Activated T-cell treated with anti-CD3 and anti-CD28 coated beads, Interleukin-2, amount 50 U/mL, for 1 hour (primary cell): Measurements from ENCODE around the gene GTF2E1.

ENCODE experiments used
- DNase-seq: peaks from one replicate; pipeline ENCODE4 v3.0.0-alpha.2; 2020

Gene GTF2E1

DNA sequence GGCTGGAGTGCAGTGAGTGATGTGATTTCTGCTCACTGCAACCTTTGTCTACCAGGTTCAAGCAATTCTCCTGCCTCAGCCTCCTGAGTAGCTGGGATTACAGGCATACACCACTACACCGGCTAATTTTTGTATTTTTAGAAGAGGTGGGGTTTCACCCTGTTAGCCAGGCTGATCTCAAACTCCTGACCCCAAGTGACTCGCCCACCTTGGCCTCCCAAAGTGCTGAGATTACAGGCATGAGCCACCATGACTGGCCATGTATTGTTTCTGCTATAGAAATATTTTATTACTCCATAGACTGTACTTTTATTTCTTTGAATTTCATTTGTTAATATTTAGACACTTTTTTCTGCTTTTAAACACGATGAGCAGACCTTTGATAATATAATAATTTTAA is 60.4 kb downstream of the GTF2E1 start:
- no peak for DNase-seq

DNA sequence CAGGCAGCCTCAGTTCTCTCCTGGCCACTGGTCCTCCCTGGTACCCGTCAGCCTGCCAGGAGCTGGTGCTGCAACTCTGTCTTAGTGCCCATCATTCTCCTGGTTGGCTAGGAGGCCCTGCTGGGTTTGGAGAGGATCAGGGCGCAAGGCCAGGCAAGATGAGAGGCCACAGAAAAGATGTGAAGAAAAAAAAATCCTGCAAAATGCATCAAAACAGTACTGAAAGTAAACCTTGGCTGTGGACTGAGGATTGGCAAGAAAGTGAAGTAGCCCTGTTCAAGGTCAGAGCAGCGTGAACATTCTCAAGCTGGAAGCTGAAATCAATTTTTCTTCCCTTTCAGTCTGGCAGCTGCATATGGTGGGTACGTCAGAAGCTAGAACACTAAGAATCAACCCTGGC is 74.2 kb downstream of the GTF2E1 start:
- no peak for DNase-seq

DNA sequence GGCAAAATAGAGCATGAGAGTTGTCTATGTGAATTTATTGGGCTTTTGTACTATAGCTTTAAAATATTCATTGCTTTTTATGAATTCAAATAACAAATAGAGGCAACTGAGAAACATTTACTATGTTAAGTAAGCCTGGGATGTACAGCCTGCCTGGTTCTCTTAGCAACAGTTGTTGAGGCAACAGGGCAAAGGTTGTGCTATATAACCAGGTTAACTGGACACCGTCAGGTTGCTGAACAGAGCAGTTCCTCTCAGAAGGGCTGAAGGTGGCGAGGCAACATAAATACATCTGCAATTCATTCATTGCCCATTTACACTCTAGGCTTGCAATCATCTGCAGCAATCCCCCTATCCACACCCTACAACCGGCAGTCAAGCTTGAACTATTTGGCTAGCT is 78.2 kb downstream of the GTF2E1 start:
- DNase-seq = no peak

DNA sequence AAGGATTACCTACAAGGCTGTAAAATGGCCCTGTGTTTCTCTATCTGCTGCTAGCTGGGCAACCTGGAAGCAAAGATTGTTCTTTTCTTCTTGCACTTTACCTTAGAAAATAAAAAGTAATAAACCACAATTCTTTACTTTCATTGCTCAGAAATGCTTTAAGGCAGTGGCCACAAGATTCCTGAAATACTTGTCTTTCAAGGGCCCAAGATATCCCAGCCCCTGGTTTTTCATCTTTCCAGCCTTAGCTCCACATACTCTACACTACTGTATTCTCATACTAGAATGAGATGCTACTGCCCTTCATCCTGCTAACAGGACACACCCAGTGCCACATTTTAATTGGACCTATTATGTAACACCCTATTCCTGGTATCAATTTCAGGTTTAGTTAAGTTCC is 78.9 kb downstream of the GTF2E1 start:
- no peak for DNase-seq

DNA sequence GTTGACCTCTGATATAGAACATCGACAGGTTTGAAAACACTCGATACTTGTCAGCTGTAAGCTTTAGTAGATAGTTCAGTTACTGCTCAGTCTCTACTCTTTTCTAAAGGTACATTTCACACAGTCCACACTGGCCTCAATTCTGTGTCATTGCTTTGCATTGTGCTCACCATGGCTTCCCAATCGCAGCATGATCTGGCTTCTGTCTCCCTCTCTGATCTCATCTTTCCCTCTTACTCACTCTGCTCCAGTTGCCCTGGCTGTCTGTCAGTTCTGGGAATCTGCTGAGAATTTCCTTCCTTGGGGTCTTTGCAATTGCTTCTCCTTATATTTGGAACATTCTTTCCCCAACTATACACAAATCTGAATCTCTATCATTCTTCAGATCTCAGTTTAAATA is 80.6 kb downstream of the GTF2E1 start:
- no peak for DNase-seq

DNA sequence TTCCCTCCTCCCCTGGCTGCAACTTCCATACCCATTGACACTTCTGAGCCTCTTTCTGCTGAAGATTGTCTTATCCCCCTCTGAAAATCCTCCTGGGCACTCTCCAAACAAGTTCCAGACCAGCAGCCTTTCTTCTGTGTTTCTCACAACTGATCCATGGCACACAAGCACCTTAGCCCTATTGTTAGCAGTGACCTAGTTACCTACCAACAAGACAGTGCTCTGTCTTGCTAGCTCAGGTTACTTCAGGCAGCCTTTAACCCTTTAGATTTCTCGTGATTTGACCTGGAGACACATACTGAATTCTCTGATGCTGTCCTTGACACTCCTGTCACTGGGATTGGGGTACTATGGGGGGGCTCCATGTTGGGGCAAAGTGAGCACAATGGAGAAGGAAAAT is 82.1 kb downstream of the GTF2E1 start:
- no peak for DNase-seq

DNA sequence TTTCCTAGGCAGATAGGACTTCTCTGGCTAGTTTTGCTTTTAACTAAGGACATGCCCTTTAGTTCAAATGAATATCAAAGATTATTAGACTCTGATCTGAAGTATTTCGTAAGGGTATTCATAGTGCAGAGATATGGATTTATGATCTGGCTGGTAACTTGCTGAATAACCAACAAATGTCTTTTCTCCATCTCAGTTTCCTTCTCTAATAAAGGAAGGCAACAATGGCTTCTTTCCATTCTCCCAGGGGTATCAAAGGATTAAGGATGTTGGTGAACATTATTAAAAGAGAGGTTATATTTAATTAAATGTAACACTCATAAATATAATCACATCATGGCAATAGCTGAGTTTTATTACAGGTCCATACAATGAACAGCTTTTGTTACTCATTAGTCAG is 86.3 kb downstream of the GTF2E1 start:
- DNase-seq = no peak

DNA sequence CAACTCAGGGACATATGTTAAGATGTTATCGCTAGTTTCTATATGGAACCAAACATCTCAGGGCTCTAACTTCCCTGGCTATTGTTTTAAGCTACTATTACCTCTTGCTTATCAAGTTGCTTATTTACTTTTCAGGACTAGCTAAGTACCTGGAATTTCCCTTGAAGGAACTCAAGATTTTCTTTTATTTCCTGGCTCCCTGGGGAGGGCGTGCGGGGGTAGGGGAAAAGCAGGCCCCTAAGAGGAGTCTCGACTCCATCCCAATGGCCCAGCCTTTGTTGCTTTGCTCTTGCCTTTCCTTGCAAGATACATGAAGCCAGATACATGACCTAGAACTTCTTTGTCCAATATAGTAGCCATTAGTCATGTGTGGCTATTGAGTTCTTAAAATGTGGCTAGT is 88.5 kb downstream of the GTF2E1 start:
- DNase-seq = no peak
